Suppressor macrophage (primary cell): ENCODE results near the gene NCOA4.
"Not testable (repeated sequence)": the region's sequence is repeated elsewhere in the genome, so short reads cannot be mapped to it uniquely, and the experiment has no call there.

Source experiments
- DNase-seq, 4 experiments: peaks; one replicate each; pipeline ENCODE4 v3.0.0-alpha.2; 2020 to 2022

The NCOA4 gene

DNA sequence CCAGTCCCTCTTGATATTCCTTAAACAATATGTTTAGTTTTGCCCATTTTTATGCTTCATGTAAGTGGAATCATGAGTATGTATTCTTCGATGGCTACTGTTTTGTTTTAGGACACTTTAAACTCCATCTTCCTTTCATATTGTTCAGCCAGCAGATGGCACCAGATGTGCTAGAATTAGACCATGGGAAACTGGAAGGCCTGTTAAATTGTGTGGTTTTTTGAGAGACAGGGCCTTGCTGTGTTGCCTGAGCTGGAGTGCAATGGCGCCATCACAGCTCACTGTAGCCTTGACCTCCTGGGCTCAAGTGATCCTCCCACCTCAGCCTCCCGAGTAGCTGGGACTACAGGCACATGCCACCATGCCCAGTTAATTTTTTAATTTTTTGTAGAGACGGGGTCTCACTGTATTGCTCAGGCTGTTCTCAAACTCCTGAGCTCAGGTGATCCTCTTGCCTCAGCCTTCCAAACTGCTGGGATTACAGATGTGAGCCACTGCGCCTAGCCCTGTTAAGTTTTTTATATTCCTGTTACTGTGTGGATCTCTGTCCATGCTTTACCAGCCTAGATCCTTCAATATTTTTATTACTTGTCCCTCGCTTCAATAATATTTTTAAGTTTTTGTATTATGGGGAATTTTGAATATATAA is 46.8 kb downstream of the NCOA4 start:
- DNase-seq: peak; percentile 52 to 71 (median 58)

DNA sequence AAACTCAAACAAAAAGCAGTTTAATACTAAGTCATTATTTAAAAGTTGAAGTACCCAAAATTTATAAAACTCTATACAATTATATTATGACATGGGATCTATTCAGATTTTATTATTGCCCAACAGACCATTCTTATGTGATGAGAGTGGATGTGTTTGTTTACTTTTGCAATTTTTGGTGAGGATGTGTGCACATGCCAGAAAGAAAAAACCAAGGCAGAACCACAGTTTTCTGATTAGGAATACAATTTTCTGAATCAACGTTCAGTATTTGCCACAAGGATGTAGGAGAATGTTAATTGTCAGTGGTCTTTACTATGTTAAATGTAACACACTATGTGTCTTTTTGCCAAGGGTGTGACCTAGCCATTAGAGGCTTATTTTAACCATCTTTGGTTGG is 49.1 kb downstream of the NCOA4 start:
- not testable (repeated sequence) for DNase-seq

DNA sequence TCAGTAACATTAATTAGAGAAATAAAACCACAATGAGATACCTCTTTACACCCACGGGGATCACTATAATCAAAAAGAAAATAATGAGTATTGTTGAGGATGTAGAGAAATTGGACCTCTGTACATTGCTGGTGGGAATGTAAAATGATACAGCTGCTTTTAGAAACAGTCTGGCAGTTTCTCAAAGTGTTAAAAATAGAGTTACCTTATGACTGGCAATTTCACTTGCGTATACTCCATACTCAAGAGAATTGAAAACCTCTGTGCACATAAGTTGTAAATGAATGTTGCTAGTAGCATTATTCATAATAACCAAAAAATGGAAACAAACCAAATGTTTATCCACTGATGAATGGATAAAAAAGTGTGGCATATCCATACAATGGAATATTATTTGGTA is 51.9 kb downstream of the NCOA4 start:
- not testable (repeated sequence) for DNase-seq

DNA sequence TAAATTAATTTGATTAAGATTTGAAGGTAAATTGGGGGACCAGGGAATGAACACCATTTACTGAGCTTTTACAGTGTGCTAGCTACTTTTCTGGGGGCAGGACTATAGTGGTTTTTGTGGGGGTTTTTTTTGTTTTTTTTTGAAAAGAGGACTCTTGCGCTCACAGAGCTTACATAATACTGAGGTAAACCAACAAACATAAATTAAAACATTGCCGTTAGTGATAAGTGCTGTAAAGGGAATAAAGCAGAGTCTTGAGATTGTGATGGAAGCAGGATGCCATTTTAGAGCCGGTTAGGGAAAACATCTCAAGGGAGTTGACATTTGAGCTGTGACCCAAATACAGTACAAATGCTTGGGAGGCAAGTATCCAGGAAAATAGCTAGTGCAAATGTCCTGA is 56.4 kb downstream of the NCOA4 start:
- not testable (repeated sequence) for DNase-seq

DNA sequence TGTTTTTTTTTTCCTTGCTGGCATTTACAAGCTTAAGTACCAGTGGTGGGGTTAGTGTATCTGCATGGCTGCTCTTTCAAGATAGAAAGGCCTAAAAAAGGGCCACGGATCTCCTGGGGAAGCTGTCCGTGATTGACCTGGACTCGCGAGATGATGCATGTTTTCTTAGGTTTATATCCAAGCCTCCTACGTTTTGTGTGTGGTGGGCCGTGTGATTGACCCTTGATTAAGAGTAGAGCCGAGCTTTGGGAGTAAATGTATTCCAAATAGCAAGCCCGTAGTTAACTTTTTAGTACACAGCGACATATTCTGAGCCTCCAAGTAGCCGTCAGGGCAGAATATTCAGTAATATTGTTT is 57.6 kb downstream of the NCOA4 start:
- peak in 1 of 4 experiments; percentile 6 for DNase-seq

DNA sequence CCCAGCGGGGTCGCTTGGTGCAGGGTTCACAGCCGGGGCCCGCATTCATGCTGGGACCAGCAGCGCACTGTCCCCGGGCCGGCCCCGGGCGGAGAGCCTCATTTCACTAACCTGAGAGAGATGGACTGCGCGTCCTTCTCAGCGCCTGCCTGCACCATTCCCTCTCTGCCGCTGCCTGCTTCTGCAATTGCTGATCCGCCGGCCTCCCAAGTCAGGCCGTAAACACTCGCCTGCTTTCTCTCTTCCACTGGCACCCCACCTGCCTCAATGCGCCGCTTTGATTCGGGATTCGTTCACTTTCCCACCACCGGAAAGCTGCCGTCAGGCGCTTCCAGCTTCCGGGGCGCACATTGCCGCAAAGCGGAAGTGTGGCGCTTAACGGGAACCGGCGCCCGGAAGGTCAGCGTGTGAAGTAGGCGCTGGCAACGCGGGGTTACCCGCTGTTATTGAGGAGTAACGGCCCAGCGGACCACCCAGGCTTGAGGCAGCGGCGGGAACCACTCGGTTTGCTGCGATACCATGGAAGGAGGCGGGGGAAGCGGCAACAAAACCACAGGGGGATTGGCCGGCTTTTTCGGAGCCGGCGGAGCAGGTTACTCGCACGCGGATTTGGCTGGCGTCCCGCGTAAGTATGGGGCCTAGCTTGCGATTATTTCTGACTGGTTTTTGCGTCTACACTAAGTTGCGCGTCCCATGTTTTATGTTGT is 58.2 kb downstream of the NCOA4 start, which contains the start of gene TIMM23:
Gene TIMM23, plus strand, starts transcription at position 384 of the 707 bp plus-strand sequence. Its CDS starts 136 bp downstream, at position 520.
- DNase-seq: peak; percentile 89 to 93 (median 92)

DNA sequence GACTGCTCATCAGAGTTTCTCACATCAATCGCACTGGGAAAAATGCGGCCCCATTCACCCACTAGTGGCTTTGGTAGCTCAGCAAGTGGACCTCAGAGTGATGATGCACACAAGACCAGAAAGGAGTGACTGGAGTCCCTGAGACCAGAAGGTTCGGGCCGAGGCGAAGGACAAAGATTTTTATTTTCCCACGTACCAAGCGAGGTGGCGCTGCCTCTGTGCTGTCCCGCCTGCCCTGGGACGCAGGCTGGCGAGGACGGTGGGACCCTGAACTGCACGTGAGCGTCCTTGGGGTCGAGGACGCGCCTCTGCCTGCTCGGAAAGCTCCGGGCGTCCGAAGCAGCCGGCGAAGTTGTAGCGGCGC is 58.7 kb downstream of the NCOA4 start:
- DNase-seq: peak in 2 of 4 experiments; percentile 1 to 5

DNA sequence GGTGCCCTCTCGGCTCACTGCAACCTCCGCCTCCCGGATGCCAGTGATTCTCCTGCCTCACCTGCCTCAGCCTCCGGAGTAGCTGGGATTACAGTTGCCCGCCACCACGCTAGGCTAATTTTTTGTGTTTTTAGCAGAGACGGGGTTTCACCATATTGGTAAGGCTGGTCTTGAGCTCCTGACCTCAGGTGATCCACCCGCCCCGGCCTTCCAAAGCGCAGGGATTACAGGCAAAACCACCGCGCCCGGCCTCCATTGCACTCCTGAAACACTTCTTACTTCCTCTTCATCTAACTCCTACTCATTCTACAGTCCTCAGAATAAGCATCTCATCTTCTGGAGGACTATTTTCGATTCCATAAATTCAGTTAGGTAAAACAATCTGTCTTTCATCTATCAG is 59.4 kb downstream of the NCOA4 start:
- DNase-seq: peak in 1 of 4 experiments; percentile 9

DNA sequence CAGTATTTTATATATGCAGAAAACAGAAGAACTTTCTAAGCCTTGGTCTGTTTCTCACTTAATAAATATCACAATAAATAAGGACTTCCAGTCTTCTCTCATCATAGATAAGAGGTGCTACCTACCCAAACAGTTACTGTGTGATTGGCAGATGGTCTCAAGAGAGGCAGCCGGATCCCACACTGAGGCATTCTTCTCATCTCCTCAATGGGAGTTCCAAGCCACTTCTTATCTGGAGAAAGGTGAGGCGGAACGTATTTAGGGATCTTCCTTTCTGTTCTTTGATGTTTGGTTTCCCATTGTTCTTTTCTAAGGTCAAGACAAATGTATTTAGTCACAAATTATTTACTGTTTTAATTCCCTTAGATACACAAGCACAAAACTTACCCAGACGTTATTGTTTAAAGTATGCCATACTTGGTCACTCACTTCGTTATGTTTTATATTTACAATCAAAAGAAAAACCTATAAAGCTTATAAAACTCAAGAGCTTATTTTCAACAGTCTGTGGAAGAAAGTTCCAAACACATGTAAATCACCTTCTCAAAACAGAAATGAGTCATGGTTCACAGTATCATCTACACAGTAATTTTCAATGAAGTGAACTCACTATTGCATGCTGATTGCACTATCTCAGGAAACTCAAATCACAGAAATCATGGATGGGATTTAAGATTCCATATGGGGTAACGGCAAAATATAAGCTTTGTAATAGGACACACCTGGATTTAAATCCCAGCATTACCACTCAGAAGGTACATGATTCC is 67.6 kb downstream of the NCOA4 start:
- not testable (repeated sequence) for DNase-seq

DNA sequence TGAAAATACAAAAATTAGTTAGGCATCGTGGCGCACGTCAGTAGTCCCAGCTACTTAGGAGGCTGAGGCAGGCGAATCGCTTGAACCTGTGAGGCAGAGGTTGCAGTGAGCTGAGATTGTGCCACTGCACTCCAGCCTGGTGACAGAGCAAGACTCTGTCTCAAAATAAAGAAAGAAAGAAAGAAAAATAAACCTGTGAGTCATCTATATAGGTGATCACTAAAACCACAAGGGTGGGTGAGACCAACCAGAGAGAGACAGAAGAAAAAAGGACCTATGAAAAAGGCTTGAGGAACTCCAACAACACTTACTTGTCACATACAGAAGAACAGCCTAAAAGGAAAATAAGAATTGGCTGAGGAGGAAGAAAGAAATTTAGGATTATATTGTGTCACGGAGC is 72.5 kb downstream of the NCOA4 start:
- DNase-seq: not testable (repeated sequence)

DNA sequence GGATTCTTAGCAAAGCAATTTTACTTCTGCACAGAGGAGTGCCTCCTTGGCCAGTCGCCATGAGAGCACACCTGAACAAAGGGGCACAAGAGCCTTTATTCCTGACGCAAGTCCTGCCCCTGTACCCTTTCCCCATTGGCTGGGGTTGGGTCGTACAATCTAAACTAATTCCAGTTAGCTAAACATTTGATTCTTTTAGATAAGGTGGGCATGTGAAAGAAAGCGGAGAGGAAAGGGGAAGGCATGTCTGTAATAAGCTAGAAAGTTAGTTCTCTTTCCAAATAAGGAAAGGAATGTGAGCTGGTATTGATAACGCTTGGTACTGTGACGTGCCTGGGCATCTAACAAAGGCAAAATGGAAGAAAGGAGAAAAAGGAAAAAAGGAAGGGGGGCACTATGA is 73.8 kb downstream of the NCOA4 start:
- DNase-seq: not testable (repeated sequence)
